Measurements from ENCODE around the gene CEMIP2.
"Not testable (repeated sequence)": the region's sequence is repeated elsewhere in the genome, so short reads cannot be mapped to it uniquely, and the experiment has no call there.

CEMIP2 gene

GRCh38 chr9:71704796-71705195 lies 63.5 kb downstream of the CEMIP2 start:
- DNase-seq: no peak

GRCh38 chr9:71703172-71703872 lies 65.0 kb downstream of the CEMIP2 start:
- DNase-seq: no peak

- no peak for DNase-seq
Measured at GRCh38 chr9:71697882-71698281, 70.4 kb downstream of the CEMIP2 start.

GRCh38 chr9:71694332-71694731 lies 74.0 kb downstream of the CEMIP2 start:
- DNase-seq: no peak

GRCh38 chr9:71693607-71694006 lies 74.7 kb downstream of the CEMIP2 start:
- no peak for DNase-seq

GRCh38 chr9:71692337-71692736 lies 76.0 kb downstream of the CEMIP2 start:
- DNase-seq: no peak

GRCh38 chr9:71691576-71691975 lies 76.7 kb downstream of the CEMIP2 start:
- not testable (repeated sequence) for DNase-seq

GRCh38 chr9:71690689-71691435 lies 77.5 kb downstream of the CEMIP2 start:
- DNase-seq: no peak

GRCh38 chr9:71690063-71690688 lies 78.1 kb downstream of the CEMIP2 start:
- no peak for DNase-seq

- no peak for DNase-seq
Measured at GRCh38 chr9:71687676-71688075, 80.6 kb downstream of the CEMIP2 start.

GRCh38 chr9:71685988-71686387 lies 82.3 kb downstream of the CEMIP2 start:
- no peak for DNase-seq

GRCh38 chr9:71685394-71685793 lies 82.9 kb downstream of the CEMIP2 start:
- no peak for DNase-seq

- no peak for DNase-seq
Measured at GRCh38 chr9:71684566-71684965, 83.7 kb downstream of the CEMIP2 start.

GRCh38 chr9:71683598-71684235 lies 84.6 kb downstream of the CEMIP2 start:
- DNase-seq: no peak

- no peak for DNase-seq
Measured at GRCh38 chr9:71681708-71682272, 86.5 kb downstream of the CEMIP2 start.

GRCh38 chr9:71681104-71681707 lies 87.1 kb downstream of the CEMIP2 start:
- no peak for DNase-seq

GRCh38 chr9:71680189-71680980 lies 87.9 kb downstream of the CEMIP2 start:
- DNase-seq: no peak

GRCh38 chr9:71678999-71679398 lies 89.3 kb downstream of the CEMIP2 start:
- no peak for DNase-seq

GRCh38 chr9:71677209-71677608 lies 91.1 kb downstream of the CEMIP2 start:
- no peak for DNase-seq

GRCh38 chr9:71676460-71676859 lies 91.9 kb downstream of the CEMIP2 start:
- DNase-seq: no peak

- DNase-seq: no peak
Measured at GRCh38 chr9:71675857-71676165, 92.5 kb downstream of the CEMIP2 start.
